ENCODE measurements around the gene CD72.
"Not testable (repeated sequence)": the region's sequence is repeated elsewhere in the genome, so short reads cannot be mapped to it uniquely, and the experiment has no call there.

The CD72 gene

GRCh38 chr9:35646533-35647265, 28.5 kb upstream of the CD72 start:
- peak overlapping the region; percentile 90 for H3K9ac ChIP-seq (ENCODE audit: low read depth, low read length)
- H3K4me2 ChIP-seq (ENCODE audit: low read length), result peak overlapping the region; percentile 97
- H3K36me3 ChIP-seq (ENCODE audit: insufficient read depth, low read length), result no peaks in the 10 kb centered on the region
- H3K27me3 ChIP-seq (ENCODE audit: control insufficient read depth, insufficient read depth, low read length), result no peaks in the 10 kb centered on the region
- H3K4me3 ChIP-seq (ENCODE audit: low read length), result peak overlapping the region; percentile 76
- H3K9me3 ChIP-seq (replicated peaks; ENCODE audit: low read length), result no peaks in the 10 kb centered on the region
- H3K4me1 ChIP-seq (ENCODE audit: control insufficient read depth, insufficient read depth, low read length), result peaks cover 37% of the 10 kb centered on the region

GRCh38 chr9:35646153-35646532, 27.9 kb upstream of the CD72 start:
- H3K4me1 ChIP-seq (ENCODE audit: control insufficient read depth, insufficient read depth, low read length), result peaks cover 37% of the 10 kb centered on the region
- peak overlapping the region; percentile 90 for H3K9ac ChIP-seq (ENCODE audit: low read depth, low read length)
- H3K4me2 ChIP-seq (ENCODE audit: low read length), result peak overlapping the region; percentile 97
- H3K36me3 ChIP-seq (ENCODE audit: insufficient read depth, low read length), result no peaks in the 10 kb centered on the region
- H3K27me3 ChIP-seq (ENCODE audit: control insufficient read depth, insufficient read depth, low read length), result no peaks in the 10 kb centered on the region
- no peaks in the 10 kb centered on the region for H3K9me3 ChIP-seq (replicated peaks; ENCODE audit: low read length)
- peak overlapping the region; percentile 76 for H3K4me3 ChIP-seq (ENCODE audit: low read length)

GRCh38 chr9:35645736-35646135, 27.5 kb upstream of the CD72 start:
- not testable (repeated sequence) for H3K27me3 ChIP-seq (ENCODE audit: control insufficient read depth, insufficient read depth, low read length); H3K36me3 ChIP-seq (ENCODE audit: insufficient read depth, low read length); H3K9me3 ChIP-seq (replicated peaks; ENCODE audit: low read length)
- H3K4me3 ChIP-seq (ENCODE audit: low read length), result peak overlapping the region; percentile 76
- H3K9ac ChIP-seq (ENCODE audit: low read depth, low read length), result peak overlapping the region; percentile 90
- H3K4me2 ChIP-seq (ENCODE audit: low read length), result peak overlapping the region; percentile 97
- H3K4me1 ChIP-seq (ENCODE audit: control insufficient read depth, insufficient read depth, low read length), result peaks cover 37% of the 10 kb centered on the region

- no peaks in the 10 kb centered on the region for H3K9me3 ChIP-seq (replicated peaks; ENCODE audit: low read length)
- no peak overlapping the region for H3K4me3 ChIP-seq (ENCODE audit: low read length)
- peaks cover 24% of the 10 kb centered on the region for H3K4me1 ChIP-seq (ENCODE audit: control insufficient read depth, insufficient read depth, low read length)
- no peak overlapping the region for H3K9ac ChIP-seq (ENCODE audit: low read depth, low read length)
- no peak overlapping the region for H3K4me2 ChIP-seq (ENCODE audit: low read length)
- no peaks in the 10 kb centered on the region for H3K36me3 ChIP-seq (ENCODE audit: insufficient read depth, low read length)
- H3K27me3 ChIP-seq (ENCODE audit: control insufficient read depth, insufficient read depth, low read length), result no peaks in the 10 kb centered on the region
Measured at GRCh38 chr9:35643046-35643445, 24.8 kb upstream of the CD72 start.

DNA sequence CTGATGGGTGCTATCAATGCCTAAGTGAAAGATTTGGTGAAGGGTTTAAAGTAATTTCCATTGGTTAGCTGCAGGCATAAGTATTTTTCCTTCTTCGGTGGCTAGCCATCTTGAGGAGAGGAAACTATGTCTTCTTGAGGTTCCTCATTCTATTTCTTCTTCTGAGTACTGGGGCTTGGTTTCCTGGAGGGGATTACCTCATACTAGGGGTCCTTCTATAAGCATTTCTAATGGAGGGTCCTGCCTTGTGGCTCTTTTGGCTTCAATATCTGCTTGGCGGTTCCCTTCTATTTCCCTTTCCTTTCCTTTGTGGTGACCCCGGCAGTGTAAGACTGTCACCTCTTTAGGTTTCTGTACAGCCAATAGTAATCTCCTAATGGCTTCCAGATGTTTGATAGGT, 23.3 kb upstream of the CD72 start:
- not testable (repeated sequence) for H3K36me3 ChIP-seq (ENCODE audit: insufficient read depth, low read length); H3K4me3 ChIP-seq (ENCODE audit: low read length); H3K9me3 ChIP-seq (replicated peaks; ENCODE audit: low read length); H3K4me2 ChIP-seq (ENCODE audit: low read length); H3K9ac ChIP-seq (ENCODE audit: low read depth, low read length); H3K27me3 ChIP-seq (ENCODE audit: control insufficient read depth, insufficient read depth, low read length)
- H3K4me1 ChIP-seq (ENCODE audit: control insufficient read depth, insufficient read depth, low read length), result peaks cover 19% of the 10 kb centered on the region

GRCh38 chr9:35640431-35640830, 22.2 kb upstream of the CD72 start:
- H3K27me3 ChIP-seq (ENCODE audit: control insufficient read depth, insufficient read depth, low read length); H3K4me3 ChIP-seq (ENCODE audit: low read length); H3K9me3 ChIP-seq (replicated peaks; ENCODE audit: low read length); H3K36me3 ChIP-seq (ENCODE audit: insufficient read depth, low read length); H3K4me2 ChIP-seq (ENCODE audit: low read length); H3K4me1 ChIP-seq (ENCODE audit: control insufficient read depth, insufficient read depth, low read length); H3K9ac ChIP-seq (ENCODE audit: low read depth, low read length): not testable (repeated sequence)

DNA sequence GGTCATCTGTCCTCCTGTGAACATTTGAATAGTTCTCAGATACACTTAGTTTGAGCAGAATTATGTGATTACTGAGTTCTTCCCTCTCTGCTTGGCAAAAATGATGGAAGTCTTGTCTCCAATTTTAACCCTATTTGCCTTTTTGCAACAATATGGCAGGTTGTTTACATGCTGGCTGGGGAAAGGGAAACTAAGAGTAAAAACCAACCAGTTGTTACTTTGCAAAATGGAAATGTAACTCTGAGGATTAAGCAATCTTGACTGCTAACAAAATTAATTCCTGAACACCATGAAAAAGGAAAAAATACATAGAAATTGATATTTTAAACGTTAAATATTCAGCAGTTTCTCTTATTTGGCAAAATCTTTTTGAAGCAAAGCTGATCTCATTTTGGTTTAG, 21.4 kb upstream of the CD72 start:
- Histone ChIP-seq H3K9ac (ENCODE audit: low read depth, low read length) (no peak overlapping the region), H3K27me3 (ENCODE audit: control insufficient read depth, insufficient read depth, low read length) (no peaks in the 10 kb centered on the region), H3K4me3 (ENCODE audit: low read length) (no peak overlapping the region), H3K4me1 (ENCODE audit: control insufficient read depth, insufficient read depth, low read length) (peaks cover 4% of the 10 kb centered on the region), H3K4me2 (ENCODE audit: low read length) (no peak overlapping the region), H3K9me3 (replicated peaks; ENCODE audit: low read length) (no peaks in the 10 kb centered on the region), H3K36me3 (ENCODE audit: insufficient read depth, low read length) (no peaks in the 10 kb centered on the region)

- H3K27me3 ChIP-seq (ENCODE audit: control insufficient read depth, insufficient read depth, low read length); H3K4me1 ChIP-seq (ENCODE audit: control insufficient read depth, insufficient read depth, low read length); H3K4me2 ChIP-seq (ENCODE audit: low read length); H3K4me3 ChIP-seq (ENCODE audit: low read length); H3K36me3 ChIP-seq (ENCODE audit: insufficient read depth, low read length); H3K9me3 ChIP-seq (replicated peaks; ENCODE audit: low read length); H3K9ac ChIP-seq (ENCODE audit: low read depth, low read length): not testable (repeated sequence)
Measured at GRCh38 chr9:35639225-35639624, 21.0 kb upstream of the CD72 start.

GRCh38 chr9:35638751-35639150, 20.5 kb upstream of the CD72 start:
- not testable (repeated sequence) for H3K4me1 ChIP-seq (ENCODE audit: control insufficient read depth, insufficient read depth, low read length); H3K27me3 ChIP-seq (ENCODE audit: control insufficient read depth, insufficient read depth, low read length); H3K4me2 ChIP-seq (ENCODE audit: low read length)

GRCh38 chr9:35637427-35637955, 19.3 kb upstream of the CD72 start:
- H3K4me1 ChIP-seq (ENCODE audit: control insufficient read depth, insufficient read depth, low read length), result not testable (repeated sequence)

More at GRCh38 chr9:35638751-35639150, 20.5 kb upstream of the CD72 start:
- not testable (repeated sequence) for H3K4me3 ChIP-seq (ENCODE audit: low read length); H3K36me3 ChIP-seq (ENCODE audit: insufficient read depth, low read length); H3K9me3 ChIP-seq (replicated peaks; ENCODE audit: low read length); H3K9ac ChIP-seq (ENCODE audit: low read depth, low read length)

DNA sequence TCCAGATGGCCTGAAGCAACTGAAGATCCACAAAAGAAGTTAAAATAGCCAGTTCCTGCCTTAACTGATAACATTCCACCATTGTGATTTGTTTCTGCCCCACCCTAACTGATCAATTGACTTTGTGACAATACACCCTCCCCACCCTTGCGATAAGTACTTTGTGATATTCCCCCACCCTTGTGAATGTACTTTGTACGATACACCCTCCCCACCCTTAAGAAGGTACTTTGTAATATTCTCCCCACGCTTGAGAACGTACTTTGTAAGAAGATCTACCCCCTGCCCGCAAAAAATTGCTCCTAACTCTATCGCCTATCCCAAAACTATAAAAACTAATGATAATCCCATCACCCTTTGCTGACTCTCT, 18.6 kb upstream of the CD72 start:
- not testable (repeated sequence) for H3K36me3 ChIP-seq (ENCODE audit: insufficient read depth, low read length); H3K9me3 ChIP-seq (replicated peaks; ENCODE audit: low read length); H3K4me1 ChIP-seq (ENCODE audit: control insufficient read depth, insufficient read depth, low read length); H3K9ac ChIP-seq (ENCODE audit: low read depth, low read length); H3K27me3 ChIP-seq (ENCODE audit: control insufficient read depth, insufficient read depth, low read length); H3K4me2 ChIP-seq (ENCODE audit: low read length); H3K4me3 ChIP-seq (ENCODE audit: low read length)

More at GRCh38 chr9:35637427-35637955, 19.3 kb upstream of the CD72 start:
- H3K9me3 ChIP-seq (replicated peaks; ENCODE audit: low read length); H3K4me2 ChIP-seq (ENCODE audit: low read length); H3K4me3 ChIP-seq (ENCODE audit: low read length); H3K9ac ChIP-seq (ENCODE audit: low read depth, low read length); H3K36me3 ChIP-seq (ENCODE audit: insufficient read depth, low read length); H3K27me3 ChIP-seq (ENCODE audit: control insufficient read depth, insufficient read depth, low read length): not testable (repeated sequence)

DNA sequence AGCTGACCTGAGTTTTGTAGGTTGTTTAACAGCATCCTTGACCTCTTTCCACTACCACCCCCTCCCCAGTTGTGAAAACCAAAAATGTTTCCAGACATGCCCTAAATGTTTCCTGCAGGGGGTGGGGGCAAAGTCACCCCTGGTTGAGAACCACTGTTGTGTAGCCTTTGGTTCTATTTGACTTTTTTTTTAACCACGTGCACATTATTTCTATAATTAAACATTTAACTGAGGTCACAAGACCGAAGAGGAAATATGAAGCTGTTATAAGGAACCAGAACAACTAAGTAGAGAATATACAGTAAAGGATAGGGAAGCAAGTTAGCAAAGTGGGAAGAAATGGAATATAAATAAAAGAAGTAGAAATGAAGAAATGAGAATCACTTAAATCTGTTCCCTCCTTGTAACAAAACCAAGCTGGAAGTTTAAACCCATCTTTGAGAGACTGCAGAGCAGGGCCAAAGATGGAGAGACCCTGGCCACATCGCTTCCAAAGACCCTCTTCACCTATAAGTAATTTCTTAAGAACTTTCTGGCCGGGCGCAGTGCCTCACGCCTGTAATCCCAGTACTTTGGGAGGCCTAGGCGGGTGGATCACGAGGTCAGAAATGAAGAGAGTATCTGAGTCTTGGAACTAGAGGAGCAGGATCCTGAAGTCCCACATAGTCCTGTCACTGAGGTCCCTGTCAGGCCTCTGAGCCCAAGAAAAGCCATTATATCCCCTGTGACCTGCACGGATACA, 18.1 kb upstream of the CD72 start:
- no peak overlapping the region for H3K4me2 ChIP-seq (ENCODE audit: low read length)
- H3K9me3 ChIP-seq (replicated peaks; ENCODE audit: low read length), result no peaks in the 10 kb centered on the region
- H3K36me3 ChIP-seq (ENCODE audit: insufficient read depth, low read length), result no peaks in the 10 kb centered on the region
- H3K4me1 ChIP-seq (ENCODE audit: control insufficient read depth, insufficient read depth, low read length), result no peaks in the 10 kb centered on the region
- H3K4me3 ChIP-seq (ENCODE audit: low read length), result no peak overlapping the region
- no peaks in the 10 kb centered on the region for H3K27me3 ChIP-seq (ENCODE audit: control insufficient read depth, insufficient read depth, low read length)
- H3K9ac ChIP-seq (ENCODE audit: low read depth, low read length), result no peak overlapping the region

Data from skeletal muscle satellite cell (primary cell).